KMS-11 (cell line): ENCODE measurements around the gene MTHFD1.
A peak's percentile ranks its signal among the peaks of the same experiment; 100 is the strongest.

Experiments
- H2AFZ ChIP-seq: fragments of 200-600 bp; sonication (generic); 2 replicates; pipeline ENCODE4 v1.6.1; 2016; ENCODE audit warnings: antibody characterized with exemption, mixed run types, low read depth
- H3K27ac ChIP-seq: fragments of 200-600 bp; sonication (generic); 2 replicates; pipeline ENCODE4 v1.6.1; 2016; ENCODE audit warnings: mild to moderate bottlenecking, mixed run types
- H3K27me3 ChIP-seq: fragments of 200-600 bp; sonication (generic); 2 replicates; pipeline ENCODE4 v1.6.1; 2017; ENCODE audit warnings: mild to moderate bottlenecking, low read depth, mixed run types, moderate library complexity; ENCODE audit not compliant: insufficient read depth
- H3K36me3 ChIP-seq: fragments of 200-600 bp; sonication (generic); 2 replicates; pipeline ENCODE4 v1.6.1; 2017; ENCODE audit warnings: mild to moderate bottlenecking, mixed run types; ENCODE audit not compliant: insufficient read depth
- H3K4me1 ChIP-seq: fragments of 200-600 bp; sonication (generic); 2 replicates; pipeline ENCODE4 v1.6.1; 2016; ENCODE audit warnings: mild to moderate bottlenecking, low read depth, mixed run types; ENCODE audit not compliant: poor library complexity, severe bottlenecking
- H3K4me2 ChIP-seq: fragments of 200-600 bp; sonication (generic); 2 replicates; pipeline ENCODE4 v1.7.0; 2016; ENCODE audit warnings: mild to moderate bottlenecking, mixed run types
- H3K4me3 ChIP-seq: fragments of 200-600 bp; sonication (generic); IDR thresholded peaks from 2 replicates; pipeline ENCODE4 v1.6.1; 2017; ENCODE audit warnings: low read depth, low read length, mixed read lengths; ENCODE audit not compliant: insufficient read depth
- H3K79me2 ChIP-seq: fragments of 200-600 bp; sonication (generic); 2 replicates; pipeline ENCODE4 v1.6.1; 2016; ENCODE audit warnings: low read depth, mixed run types; ENCODE audit not compliant: insufficient read depth
- H3K9ac ChIP-seq: fragments of 200-600 bp; sonication (generic); 2 replicates; pipeline ENCODE4 v1.6.1; 2016; ENCODE audit warnings: mild to moderate bottlenecking, mixed run types
- H4K20me1 ChIP-seq: fragments of 200-600 bp; sonication (generic); 2 replicates; pipeline ENCODE4 v1.6.1; 2016; ENCODE audit warnings: mild to moderate bottlenecking, mixed run types; ENCODE audit not compliant: insufficient read depth
- TF ChIP-seq, protein P1 (sequence below): fragments of 200-600 bp; sonication (generic); conservative IDR thresholded peaks from 2 replicates; pipeline ENCODE4 v1.6.1; 2017; ENCODE audit warnings: low read depth, mild to moderate bottlenecking, antibody characterized with exemption, low read length, moderate library complexity, mixed read lengths

The MTHFD1 gene

DNA sequence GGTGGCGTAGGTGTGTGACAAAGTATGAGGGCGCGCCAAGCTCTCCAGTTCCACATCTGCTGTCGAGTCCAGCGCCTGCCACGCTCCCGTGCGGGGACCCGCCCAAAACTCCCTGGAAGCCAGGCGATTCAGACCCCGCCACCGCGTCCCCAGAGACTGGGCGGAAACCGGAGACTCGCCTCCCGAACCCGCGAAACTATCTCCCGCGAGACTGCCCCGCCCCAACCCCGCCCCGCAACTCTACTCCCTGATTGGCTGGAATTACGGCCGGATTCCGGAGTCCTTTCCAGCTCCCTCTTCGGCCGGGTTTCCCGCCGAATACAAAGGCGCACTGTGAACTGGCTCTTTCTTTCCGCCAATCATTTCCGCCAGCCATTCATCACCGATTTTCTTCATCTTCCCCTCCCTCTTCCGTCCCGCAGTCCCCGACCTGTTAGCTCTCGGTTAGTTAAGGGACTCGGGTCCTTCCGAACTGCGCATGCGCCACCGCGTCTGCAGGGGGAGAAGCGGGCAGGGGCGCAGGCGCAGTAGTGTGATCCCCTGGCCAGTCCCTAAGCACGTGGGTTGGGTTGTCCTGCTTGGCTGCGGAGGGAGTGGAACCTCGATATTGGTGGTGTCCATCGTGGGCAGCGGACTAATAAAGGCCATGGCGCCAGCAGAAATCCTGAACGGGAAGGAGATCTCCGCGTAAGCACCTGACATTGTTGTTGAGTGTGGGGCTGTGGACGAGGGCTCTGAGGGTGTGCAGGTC lies at the start of gene MTHFD1:
Gene MTHFD1, plus strand, starts transcription at position 572 of the 751 bp plus-strand sequence. Its CDS starts 75 bp downstream, at position 647.
- Histone ChIP-seq H2AFZ (peak within 1 kb of the TSS; percentile 85), H3K4me1 (peaks cover 18% of the 10 kb centered on the region), H3K36me3 (0 out of 2 replicates have a peak, but pooled peaks cover 5% of the 10 kb centered on the region), H3K27me3 (no peaks in the 10 kb centered on the region), H3K9ac (peak within 1 kb of the TSS; percentile 90), H3K4me2 (peak within 1 kb of the TSS; percentile 60), H4K20me1 (no peaks in the 10 kb centered on the region), H3K27ac (peak within 1 kb of the TSS; percentile 71), H3K4me3 (peak within 1 kb of the TSS; percentile 31), H3K79me2 (peaks cover 51% of the 10 kb centered on the region)
- TF ChIP-seq, protein P1, sequence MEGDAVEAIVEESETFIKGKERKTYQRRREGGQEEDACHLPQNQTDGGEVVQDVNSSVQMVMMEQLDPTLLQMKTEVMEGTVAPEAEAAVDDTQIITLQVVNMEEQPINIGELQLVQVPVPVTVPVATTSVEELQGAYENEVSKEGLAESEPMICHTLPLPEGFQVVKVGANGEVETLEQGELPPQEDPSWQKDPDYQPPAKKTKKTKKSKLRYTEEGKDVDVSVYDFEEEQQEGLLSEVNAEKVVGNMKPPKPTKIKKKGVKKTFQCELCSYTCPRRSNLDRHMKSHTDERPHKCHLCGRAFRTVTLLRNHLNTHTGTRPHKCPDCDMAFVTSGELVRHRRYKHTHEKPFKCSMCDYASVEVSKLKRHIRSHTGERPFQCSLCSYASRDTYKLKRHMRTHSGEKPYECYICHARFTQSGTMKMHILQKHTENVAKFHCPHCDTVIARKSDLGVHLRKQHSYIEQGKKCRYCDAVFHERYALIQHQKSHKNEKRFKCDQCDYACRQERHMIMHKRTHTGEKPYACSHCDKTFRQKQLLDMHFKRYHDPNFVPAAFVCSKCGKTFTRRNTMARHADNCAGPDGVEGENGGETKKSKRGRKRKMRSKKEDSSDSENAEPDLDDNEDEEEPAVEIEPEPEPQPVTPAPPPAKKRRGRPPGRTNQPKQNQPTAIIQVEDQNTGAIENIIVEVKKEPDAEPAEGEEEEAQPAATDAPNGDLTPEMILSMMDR, result no peak

DNA sequence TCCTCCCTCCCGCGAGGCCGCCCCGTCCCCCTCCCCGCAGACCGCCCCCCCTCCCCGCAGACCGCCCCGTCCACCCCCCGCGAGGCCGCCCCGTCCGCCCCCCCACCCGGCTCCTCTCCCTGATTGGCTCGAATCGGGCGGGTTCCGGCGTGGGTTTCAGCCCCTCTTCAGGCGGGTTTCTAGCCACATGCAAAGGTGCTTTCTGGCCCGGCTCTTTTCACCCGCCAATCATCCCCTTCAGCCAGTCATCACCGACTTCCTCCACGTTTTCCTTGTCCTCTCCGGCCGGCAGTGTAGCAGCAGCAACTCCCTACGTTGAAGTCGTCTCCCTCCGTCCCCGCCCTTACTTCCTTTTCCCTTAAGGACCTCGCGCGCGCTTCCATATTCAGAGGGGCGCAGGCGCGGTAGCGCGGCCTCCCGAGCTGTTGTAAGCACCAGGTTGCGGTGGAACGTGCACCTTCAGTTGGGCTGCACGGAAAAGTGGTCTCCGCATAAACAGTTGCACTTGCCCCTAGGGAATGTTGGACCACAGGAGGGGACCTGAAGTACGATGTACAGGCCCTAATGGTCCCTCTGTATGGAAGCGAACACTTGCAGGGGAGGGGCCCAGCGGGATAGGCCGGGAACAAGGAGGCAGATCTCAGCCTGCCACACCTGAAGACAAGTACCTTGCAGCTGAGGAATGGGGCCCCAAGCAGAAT lies 49.4 kb upstream of the MTHFD1 start:
- peak overlapping the region; percentile 72 for H2AFZ ChIP-seq
- H3K27me3 ChIP-seq, result no peaks in the 10 kb centered on the region
- H3K9ac ChIP-seq, result peak overlapping the region; percentile 50; the same call in 1 of the 2 replicates
- no peaks in the 10 kb centered on the region for H4K20me1 ChIP-seq
- H3K36me3 ChIP-seq, result no peaks in the 10 kb centered on the region
- no peak overlapping the region for H3K4me3 ChIP-seq
- H3K79me2 ChIP-seq, result no peaks in the 10 kb centered on the region
- peak overlapping the region; percentile 50 for H3K4me2 ChIP-seq
- peak overlapping the region; percentile 34; the same call in 1 of the 2 replicates for H3K27ac ChIP-seq
- peaks cover 18% of the 10 kb centered on the region for H3K4me1 ChIP-seq
- TF ChIP-seq, protein P1, result no peak

DNA sequence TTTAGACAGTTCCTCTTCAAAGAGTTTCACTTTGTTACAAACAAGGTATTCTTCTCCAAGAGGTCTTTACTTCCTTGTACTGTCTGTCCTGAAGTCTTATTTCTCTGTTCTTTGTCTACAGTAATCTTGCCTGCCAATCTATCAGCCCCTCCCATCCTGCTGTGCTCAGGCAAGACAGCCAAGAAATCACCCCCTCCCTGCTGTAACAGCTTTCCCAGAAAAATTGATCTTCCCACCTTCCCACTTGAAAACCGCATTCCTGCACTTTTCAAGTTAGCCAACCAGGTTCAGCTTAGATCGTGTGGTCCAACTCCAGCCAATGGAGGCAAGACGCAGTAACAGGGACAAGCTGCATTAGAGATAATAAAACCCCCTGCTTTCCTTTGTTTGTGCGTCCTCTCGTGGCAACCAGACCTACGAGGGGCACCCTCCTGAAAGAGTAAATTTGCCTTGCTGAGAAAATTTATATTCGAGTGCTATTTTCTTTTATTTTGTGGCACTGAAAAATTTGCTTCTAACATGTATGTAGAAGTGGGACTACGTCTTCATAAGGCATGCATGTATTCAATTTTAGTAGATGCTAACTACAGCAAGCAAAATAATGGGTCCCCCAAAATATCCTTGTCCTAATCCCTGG lies 47.5 kb upstream of the MTHFD1 start:
- Histone ChIP-seq H3K4me1 (peaks cover 21% of the 10 kb centered on the region), H3K27ac (no peak overlapping the region), H4K20me1 (no peaks in the 10 kb centered on the region), H3K79me2 (no peaks in the 10 kb centered on the region), H3K27me3 (no peaks in the 10 kb centered on the region), H3K4me3 (no peak overlapping the region), H3K4me2 (no peak overlapping the region), H3K36me3 (no peaks in the 10 kb centered on the region), H3K9ac (no peak overlapping the region), H2AFZ (no peak overlapping the region)
- TF ChIP-seq, protein P1, result no peak

DNA sequence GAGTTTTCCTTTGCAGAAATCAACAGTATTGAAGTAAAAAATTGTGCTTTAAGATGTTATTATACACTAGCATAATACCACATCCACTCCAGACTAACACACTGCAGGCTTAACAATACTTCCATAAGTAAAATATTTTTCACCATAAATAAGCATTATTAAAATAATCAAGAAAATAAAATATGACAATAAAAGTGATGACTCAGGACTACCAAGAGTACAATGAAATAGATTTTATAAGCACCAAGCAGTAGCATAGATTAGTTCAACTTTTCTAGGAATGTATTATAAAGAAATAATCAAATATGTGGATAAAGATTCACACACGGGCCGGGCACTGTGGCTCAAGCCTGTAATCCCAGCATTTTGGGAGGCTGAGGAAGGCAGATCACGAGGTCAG lies 40.4 kb upstream of the MTHFD1 start:
- Histone ChIP-seq H3K4me2 (no peak overlapping the region), H3K4me3 (no peak overlapping the region), H4K20me1 (no peaks in the 10 kb centered on the region), H3K27me3 (no peaks in the 10 kb centered on the region), H3K9ac (no peak overlapping the region), H3K27ac (no peak overlapping the region), H3K36me3 (no peaks in the 10 kb centered on the region), H2AFZ (no peak overlapping the region), H3K79me2 (no peaks in the 10 kb centered on the region), H3K4me1 (peaks cover 4% of the 10 kb centered on the region)
- TF ChIP-seq, protein P1, result no peak
